ENCODE measurements around the gene RGS6.
"Not testable (repeated sequence)": the region's sequence is repeated elsewhere in the genome, so short reads cannot be mapped to it uniquely, and the experiment has no call there.

Gene RGS6

DNA sequence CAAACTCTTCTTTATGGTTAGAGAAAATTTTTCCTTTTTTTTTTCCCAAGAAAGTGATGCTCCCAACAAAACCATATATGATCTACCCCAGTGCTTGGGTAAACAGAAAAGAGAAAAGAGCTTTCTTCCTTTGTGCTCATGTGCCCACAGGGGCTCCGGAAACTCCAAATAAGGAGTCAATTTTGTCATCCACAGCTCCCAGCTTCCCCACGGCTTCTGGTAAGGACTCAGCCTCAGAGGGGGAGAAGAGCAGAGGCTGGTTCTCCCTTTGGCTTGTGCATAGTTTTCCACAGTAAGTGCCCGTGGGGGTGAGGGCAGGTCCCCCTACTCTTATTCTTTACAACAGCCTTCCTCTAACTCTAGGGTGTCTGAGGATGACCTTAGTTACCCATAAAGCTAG is 13.3 kb upstream of the RGS6 start:
- H3K4me3 ChIP-seq (ENCODE audit: low read depth, low read length) = no peak overlapping the region
- H3K27me3 ChIP-seq (replicated peaks) = no peaks in the 10 kb centered on the region
- TF ChIP-seq, protein P1, sequence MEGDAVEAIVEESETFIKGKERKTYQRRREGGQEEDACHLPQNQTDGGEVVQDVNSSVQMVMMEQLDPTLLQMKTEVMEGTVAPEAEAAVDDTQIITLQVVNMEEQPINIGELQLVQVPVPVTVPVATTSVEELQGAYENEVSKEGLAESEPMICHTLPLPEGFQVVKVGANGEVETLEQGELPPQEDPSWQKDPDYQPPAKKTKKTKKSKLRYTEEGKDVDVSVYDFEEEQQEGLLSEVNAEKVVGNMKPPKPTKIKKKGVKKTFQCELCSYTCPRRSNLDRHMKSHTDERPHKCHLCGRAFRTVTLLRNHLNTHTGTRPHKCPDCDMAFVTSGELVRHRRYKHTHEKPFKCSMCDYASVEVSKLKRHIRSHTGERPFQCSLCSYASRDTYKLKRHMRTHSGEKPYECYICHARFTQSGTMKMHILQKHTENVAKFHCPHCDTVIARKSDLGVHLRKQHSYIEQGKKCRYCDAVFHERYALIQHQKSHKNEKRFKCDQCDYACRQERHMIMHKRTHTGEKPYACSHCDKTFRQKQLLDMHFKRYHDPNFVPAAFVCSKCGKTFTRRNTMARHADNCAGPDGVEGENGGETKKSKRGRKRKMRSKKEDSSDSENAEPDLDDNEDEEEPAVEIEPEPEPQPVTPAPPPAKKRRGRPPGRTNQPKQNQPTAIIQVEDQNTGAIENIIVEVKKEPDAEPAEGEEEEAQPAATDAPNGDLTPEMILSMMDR (IDR thresholded peaks at IDR 0.05; ENCODE audit: low read depth, low read length, missing control alignments) = no peak
- H3K27ac ChIP-seq = no peak overlapping the region
- no peak for DNase-seq
- in situ Hi-C loops (cut with HindIII; ENCODE audit: low pct_ligation_motif_present, low sequenced_read_pairs) = no loop called here
- H3K36me3 ChIP-seq (replicated peaks) = no peaks in the 10 kb centered on the region

- TF ChIP-seq, protein P1 (IDR thresholded peaks at IDR 0.05; ENCODE audit: low read depth, low read length, missing control alignments) = no peak
- H3K4me3 ChIP-seq (ENCODE audit: low read depth, low read length) = no peak overlapping the region
- DNase-seq = no peak
- in situ Hi-C loops (cut with HindIII; ENCODE audit: low pct_ligation_motif_present, low sequenced_read_pairs) = no loop called here
- H3K27ac ChIP-seq = no peak overlapping the region
- H3K27me3 ChIP-seq (replicated peaks) = no peaks in the 10 kb centered on the region
- no peaks in the 10 kb centered on the region for H3K36me3 ChIP-seq (replicated peaks)
Observed at GRCh38 chr14:71923513-71923912, 8.7 kb upstream of the RGS6 start.

DNA sequence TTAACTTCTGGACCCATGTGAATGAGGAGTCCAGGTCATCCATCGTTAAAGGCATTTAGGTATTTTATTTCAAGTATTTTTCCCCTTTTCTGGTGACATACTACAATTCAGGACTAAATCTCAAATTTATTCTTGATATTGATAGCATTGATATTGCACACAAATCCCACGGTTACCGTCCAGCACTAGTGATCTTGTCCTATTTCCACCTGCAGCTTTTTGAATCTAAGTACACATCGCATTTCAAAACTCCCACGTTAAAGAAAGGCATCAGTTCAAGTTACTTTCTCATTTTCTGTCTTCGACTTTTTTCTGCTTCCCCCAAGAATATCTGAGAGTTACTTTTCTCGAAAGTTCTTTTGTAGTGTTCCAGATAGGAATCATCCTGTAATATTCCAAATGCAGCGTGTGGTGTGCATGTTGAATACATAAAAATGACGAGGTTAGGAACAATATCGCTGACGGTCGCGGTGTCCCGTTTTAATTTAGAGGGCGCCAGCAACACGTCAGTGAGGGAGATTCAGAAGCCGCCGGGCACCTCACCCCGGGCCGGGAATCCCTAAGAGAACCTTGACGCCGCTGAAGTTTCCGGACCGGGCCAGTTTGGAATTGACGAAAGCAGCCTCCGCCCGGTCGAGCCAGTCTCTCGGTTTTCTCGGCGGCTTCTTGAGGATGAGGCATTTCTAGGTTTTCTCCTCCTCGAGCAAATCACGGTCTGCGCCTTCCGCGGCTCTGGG is 569 bp upstream of the RGS6 start:
- no peak for DNase-seq
- in situ Hi-C loops (cut with HindIII; ENCODE audit: low pct_ligation_motif_present, low sequenced_read_pairs) = no loop called here
- Histone ChIP-seq H3K27ac (no peak overlapping the region), H3K36me3 (replicated peaks) (no peaks in the 10 kb centered on the region), H3K4me3 (ENCODE audit: low read depth, low read length) (no peak overlapping the region), H3K27me3 (replicated peaks) (peaks cover 37% of the 10 kb centered on the region)
- TF ChIP-seq, protein P1 (IDR thresholded peaks at IDR 0.05; ENCODE audit: low read depth, low read length, missing control alignments) = no peak

- DNase-seq = no peak
- Histone ChIP-seq H3K27me3 (replicated peaks) (peaks cover 37% of the 10 kb centered on the region), H3K4me3 (ENCODE audit: low read depth, low read length) (no peak overlapping the region), H3K27ac (no peak overlapping the region), H3K36me3 (replicated peaks) (no peaks in the 10 kb centered on the region)
- TF ChIP-seq, protein P1 (IDR thresholded peaks at IDR 0.05; ENCODE audit: low read depth, low read length, missing control alignments) = no peak
- in situ Hi-C loops (cut with HindIII; ENCODE audit: low pct_ligation_motif_present, low sequenced_read_pairs) = no loop called here
Observed at GRCh38 chr14:71933001-71933587, 865 bp downstream of the RGS6 start.

DNA sequence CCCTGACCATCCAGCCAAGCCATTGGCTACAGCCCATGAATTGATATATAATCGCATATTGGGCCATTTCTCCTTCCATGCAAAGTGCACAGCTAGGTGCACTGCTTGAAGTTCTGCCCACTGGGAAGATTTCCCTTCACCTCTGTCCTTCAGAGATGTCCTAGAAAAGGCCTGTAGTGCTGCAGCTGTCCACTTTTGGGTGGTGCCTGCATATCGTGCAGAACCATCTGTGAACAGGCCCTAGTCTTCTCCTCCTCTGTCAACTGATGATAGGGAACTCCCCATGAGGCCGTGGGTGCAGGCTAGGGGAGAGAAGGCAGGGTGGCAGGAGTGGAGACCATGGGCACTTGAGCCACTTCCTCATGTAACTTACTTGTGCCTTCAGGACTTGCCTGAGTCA is 6.0 kb downstream of the RGS6 start:
- H3K27me3 ChIP-seq (replicated peaks) = peaks cover 13% of the 10 kb centered on the region
- H3K4me3 ChIP-seq (ENCODE audit: low read depth, low read length); in situ Hi-C loops (cut with HindIII; ENCODE audit: low pct_ligation_motif_present, low sequenced_read_pairs); DNase-seq; H3K27ac ChIP-seq; H3K36me3 ChIP-seq (replicated peaks): not testable (repeated sequence)

DNA sequence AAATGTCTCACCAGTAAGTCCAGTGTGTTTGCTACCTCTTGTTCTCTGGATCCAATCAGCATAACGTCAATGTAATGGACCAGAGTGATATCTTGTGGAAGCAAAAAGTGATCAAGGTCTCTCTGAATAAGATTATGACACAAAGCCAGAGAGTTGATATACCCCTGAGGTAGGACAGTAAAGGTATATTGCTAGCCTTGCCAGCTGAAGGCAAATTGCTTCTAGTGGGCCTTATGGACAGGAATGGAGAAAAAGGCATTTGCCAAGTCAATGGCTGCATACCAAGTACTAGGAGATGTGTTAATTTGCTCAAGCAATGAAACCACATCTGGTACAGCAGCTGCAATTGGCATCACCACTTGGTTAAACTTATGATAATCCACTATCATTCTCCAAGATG is 7.1 kb downstream of the RGS6 start:
- in situ Hi-C loops (cut with HindIII; ENCODE audit: low pct_ligation_motif_present, low sequenced_read_pairs); H3K4me3 ChIP-seq (ENCODE audit: low read depth, low read length); H3K36me3 ChIP-seq (replicated peaks); H3K27ac ChIP-seq; DNase-seq; H3K27me3 ChIP-seq (replicated peaks): not testable (repeated sequence)

DNA sequence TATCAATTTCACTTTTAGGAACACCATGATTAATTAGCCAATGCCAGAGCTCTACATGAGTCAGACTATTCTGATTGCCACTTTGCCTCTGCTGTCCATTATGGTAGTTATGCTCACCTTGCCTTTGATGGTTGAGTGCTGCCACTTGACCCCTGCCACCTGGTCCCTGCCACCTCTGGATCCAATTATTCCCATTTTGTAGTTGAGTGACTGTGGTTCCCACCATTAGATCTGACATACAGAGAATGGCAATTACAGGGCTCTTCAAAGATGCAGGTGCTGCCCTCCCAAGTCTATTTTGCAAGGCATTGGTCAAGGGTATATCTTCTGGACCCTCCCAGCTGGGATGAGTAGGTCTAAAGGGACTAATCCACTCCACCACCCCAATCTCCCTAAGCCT is 8.3 kb downstream of the RGS6 start:
- H3K4me3 ChIP-seq (ENCODE audit: low read depth, low read length); H3K36me3 ChIP-seq (replicated peaks); H3K27ac ChIP-seq; in situ Hi-C loops (cut with HindIII; ENCODE audit: low pct_ligation_motif_present, low sequenced_read_pairs); DNase-seq; H3K27me3 ChIP-seq (replicated peaks): not testable (repeated sequence)

DNA sequence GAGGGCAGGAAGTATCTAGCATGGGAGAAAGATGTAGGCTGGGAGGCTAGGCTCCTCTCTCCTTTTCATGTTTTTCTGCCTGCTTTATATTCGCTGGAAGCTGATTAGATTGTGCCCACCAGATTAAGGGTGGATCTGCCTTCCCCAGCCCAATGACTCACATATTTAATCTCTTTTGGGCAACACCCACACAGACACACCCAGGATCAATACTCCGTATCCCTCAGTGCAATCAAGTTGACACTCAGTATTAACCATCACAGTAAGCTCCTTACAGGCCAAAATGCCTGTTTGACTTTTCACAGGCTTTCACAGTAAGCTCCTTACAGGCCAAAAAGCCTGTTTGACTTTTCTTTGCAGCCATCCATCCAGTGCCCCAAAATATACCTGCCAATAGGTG is 9.4 kb downstream of the RGS6 start:
- H3K36me3 ChIP-seq (replicated peaks); H3K27ac ChIP-seq; in situ Hi-C loops (cut with HindIII; ENCODE audit: low pct_ligation_motif_present, low sequenced_read_pairs); DNase-seq; H3K27me3 ChIP-seq (replicated peaks); H3K4me3 ChIP-seq (ENCODE audit: low read depth, low read length): not testable (repeated sequence)

Measured in brain microvascular endothelial cell (primary cell).